Stimulated activated CD4-positive, alpha-beta T cell treated with anti-CD3 and anti-CD28 coated beads, Interleukin-15, amount 100 ng/mL, for 24 hours (primary cell): ENCODE measurements around the gene PCSK6.

Experiments
- DNase-seq: peaks from one replicate; pipeline ENCODE4 v3.0.0-alpha.2; 2020

The PCSK6 gene

DNA sequence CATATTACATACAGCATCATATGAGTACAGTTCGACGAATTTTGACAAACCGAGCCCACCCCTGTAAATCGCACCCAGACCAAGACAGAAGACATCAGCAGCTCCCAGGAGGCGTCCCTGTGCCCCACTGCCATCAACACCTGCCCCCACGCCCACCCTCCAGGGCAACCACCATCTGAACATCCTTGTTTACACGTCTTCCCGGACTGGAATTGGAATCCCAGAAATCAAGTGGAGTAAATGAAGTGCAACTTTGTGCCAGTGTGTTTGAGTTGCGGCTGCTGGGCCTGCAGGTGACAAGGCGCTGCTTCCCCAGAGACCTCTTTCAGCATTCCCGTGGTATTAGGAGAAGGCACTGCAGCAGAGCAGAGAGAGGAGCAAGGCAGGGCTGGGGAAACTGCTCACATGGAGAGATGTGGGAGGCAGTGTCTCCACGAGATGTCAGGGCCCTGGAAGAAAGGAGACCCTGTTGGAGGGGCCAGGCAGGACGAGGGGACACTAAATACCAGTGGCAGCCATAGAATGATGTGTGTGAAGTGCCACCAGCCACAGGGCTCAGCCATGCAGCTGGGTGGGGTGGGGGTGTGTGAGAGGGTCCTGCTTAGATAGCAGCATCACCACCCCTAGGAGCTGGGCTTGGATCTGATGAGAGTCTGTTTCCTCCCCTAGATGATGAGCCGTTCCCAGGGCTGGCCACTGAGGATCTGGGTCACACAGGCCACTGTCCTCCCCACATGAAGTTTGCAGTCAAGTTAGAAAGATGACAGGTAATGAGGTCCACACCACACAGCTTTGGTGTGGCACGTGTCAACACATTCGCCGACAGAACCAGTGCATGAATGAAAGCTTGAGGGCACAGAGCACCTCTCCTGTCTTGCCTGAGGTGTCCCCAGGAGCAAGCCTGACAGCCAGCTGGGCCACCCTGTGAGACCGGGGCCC, 33.4 kb upstream of the PCSK6 start:
- DNase-seq = no peak

- DNase-seq = no peak
These were observed 32.6 kb upstream of the PCSK6 start for GRCh38 chr15:101522091-101522490.

- DNase-seq = no peak
These were observed 32.1 kb upstream of the PCSK6 start for GRCh38 chr15:101521591-101521990.

- DNase-seq = no peak
These were observed 31.6 kb upstream of the PCSK6 start for GRCh38 chr15:101521069-101521468.

GRCh38 chr15:101520395-101520794, 30.9 kb upstream of the PCSK6 start:
- no peak for DNase-seq

DNA sequence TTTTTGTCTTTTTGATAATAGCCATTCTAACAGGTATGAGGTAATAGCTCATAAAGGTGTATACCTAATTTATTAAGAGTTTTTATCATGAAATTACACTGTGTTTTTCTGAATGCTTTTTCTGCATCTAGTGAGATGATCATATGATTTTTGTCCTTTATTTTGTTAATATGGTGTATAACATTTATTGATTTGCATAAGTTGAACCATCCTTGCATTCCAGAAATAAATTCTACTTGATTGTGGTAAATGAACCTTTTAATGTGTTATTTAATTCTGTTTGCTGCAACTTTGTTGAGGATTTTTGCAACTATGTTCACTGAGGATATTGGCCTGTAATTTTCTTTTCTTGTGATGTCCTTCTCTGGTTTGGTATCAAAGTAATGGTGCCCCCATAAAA, 28.0 kb upstream of the PCSK6 start:
- DNase-seq = no peak

DNA sequence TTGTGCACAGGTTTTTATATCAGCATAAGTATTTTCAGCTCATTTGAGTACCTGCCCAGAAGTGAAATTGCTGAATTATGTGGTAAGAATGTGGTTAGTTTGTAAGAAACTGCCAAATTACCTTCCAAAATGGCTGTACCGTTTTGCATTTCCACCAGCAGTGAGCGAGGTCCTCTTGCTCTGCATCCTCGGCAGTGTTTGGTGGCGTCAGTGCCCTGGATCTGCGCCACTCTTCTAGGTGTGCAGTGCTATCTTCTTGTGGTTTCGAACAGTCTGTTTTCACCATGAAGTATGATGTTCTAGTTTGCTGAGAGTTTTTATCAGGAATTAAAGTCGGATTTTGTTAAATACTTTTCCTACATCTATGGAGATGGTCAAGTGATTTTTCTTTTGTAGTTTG, 24.8 kb upstream of the PCSK6 start:
- DNase-seq = no peak

DNA sequence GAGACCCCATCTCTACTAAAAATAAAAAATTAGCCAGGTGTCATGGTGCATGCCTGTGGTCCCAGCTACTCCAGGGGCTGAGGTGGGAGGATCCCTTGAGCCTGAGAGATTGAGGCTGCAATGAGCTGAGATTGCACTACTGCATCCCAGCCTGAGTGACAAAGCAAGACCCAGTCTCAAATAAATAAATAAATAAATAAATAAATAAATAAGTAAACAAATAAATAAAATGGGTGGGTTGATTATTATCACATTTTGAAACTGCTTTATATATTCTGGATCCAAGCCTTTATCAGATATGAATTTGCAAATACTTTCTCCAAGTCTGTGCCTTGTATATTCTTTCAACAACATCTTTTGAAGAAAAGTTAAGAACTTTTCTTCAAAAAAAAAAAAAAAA, 22.2 kb upstream of the PCSK6 start:
- DNase-seq = no peak

GRCh38 chr15:101510212-101511197, 21.0 kb upstream of the PCSK6 start:
- DNase-seq = no peak

DNA sequence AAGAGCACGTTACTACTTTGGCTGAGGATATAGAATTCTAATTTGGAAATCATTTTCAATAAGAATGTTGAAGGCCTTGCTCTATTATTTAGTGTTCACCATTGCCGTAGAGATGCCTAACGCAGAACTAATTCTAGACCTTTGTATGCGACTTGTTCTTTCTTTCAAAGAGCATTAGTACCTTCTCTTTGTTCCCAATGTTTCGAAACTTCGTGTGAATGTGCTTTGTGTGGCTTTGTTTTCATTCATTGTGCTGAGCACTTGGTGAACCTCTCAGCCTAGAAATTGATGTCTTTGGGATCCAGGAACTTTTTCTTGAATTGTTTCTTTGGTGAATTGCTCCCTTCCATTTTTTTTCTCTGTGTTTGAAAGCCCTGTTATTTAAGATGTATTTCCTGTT, 19.8 kb upstream of the PCSK6 start:
- no peak for DNase-seq

GRCh38 chr15:101506491-101506890, 17.0 kb upstream of the PCSK6 start:
- DNase-seq = no peak

- DNase-seq = no peak
These were observed 16.3 kb upstream of the PCSK6 start for GRCh38 chr15:101505610-101506337.

GRCh38 chr15:101504866-101505609, 15.5 kb upstream of the PCSK6 start:
- DNase-seq = no peak

DNA sequence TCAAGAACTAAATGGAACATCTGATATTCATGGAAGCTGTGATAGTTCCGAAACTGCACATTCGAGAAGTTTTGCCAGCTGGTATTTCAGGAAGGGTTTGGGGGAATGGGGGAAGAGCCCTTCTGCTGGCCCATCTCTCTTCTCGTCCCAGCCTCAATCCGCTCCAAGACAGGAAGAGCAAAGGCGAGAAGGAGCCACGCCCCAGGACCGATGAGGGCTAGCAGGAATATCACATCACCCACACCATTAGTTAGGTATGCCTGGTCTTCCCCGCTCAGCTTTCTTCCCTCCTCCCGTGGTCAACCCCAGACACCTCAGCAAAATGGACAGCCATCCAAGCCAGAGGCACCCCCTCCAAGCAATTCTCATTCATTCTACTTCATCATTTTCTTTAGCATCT, 14.9 kb upstream of the PCSK6 start:
- no peak for DNase-seq

DNA sequence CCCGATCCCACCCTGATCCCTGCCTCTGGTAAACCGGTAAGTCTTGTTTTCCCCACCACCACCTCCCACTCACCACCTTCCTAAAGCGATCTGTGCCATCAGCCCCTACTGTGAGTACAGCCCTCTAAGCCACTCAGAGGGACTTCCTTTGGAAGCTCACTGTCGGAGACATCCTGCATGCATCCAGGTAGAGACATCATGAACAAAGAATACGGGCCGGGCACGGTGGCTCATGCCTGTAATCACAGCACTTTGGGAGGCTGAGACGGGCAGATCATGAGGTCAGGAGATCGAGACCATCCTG, 13.7 kb upstream of the PCSK6 start:
- DNase-seq = no peak

- DNase-seq = no peak
These were observed 13.2 kb upstream of the PCSK6 start for GRCh38 chr15:101502572-101503295.

GRCh38 chr15:101501703-101502373, 12.3 kb upstream of the PCSK6 start:
- DNase-seq = peak; percentile 68

GRCh38 chr15:101500865-101501551, 11.5 kb upstream of the PCSK6 start:
- DNase-seq = no peak

DNA sequence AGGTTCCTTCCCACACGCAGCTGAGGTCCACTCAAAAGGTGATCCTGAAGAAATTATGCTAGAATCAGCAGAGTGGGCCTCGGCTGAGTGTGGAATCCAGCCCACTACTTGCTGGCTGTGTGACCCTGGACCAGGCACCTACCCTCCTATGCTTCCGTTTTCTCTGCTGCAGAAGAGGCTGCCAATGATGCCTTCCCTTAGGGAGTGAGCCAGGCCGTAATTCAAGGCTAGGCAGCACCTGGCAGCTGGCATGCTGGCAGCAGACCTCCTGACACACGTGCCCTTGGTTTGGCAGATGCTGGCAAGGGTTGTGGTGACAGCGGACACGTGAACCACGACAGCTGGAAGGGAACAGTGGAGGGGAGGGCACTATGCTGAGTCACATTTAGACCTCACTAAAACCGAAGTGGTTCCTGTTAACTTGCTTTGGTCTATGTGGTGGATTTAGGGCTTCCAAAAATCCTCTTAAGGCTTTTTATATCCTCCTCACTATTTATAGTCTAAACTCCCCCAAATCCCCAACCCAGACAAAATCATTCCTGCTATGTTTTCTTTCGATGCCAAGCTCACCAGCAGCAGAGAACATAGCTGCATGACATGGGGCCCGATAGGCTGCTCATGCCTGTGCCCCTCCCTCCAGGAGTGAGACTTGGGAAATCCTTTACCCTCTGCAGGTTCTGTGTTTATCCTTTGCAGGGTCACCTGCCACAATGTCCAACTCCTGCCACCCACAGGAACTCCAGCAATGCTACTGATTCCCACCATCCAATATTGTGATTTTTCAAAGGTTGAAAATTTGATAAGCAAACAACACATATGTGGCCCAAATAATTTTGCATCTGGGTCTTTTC, 10.6 kb upstream of the PCSK6 start:
- DNase-seq = no peak
